Neural cell (in vitro differentiated cells): ENCODE results near the gene NTPCR.

Experiments used
- EP300 ChIP-seq: fragments of 450-650 bp; conservative IDR thresholded peaks from 2 replicates; pipeline ENCODE4 v1.6.1; 2014; ENCODE audit warnings: antibody characterized with exemption, mild to moderate bottlenecking, moderate library complexity; ENCODE audit not compliant: poor library complexity, severe bottlenecking
- EZH2 ChIP-seq: fragments of 200-600, 300-800 bp; shearing (Covaris generic), sonication (generic); IDR thresholded peaks from 2 replicates; pipeline ENCODE4 v1.6.1; 2014; ENCODE audit warnings: antibody characterized with exemption, low read length, borderline replicate concordance, mild to moderate bottlenecking; ENCODE audit not compliant: insufficient read depth, poor library complexity, severe bottlenecking
- MXI1 ChIP-seq: fragments of 450-650 bp; conservative IDR thresholded peaks from 2 replicates; pipeline ENCODE4 v1.6.1; 2014; ENCODE audit warnings: antibody characterized with exemption, mild to moderate bottlenecking; ENCODE audit not compliant: poor library complexity, severe bottlenecking
- POLR2AphosphoS5 ChIP-seq: IDR thresholded peaks from 2 replicates; pipeline ENCODE4 v1.6.1; 2012
- RAD21 ChIP-seq: fragments of 450-650 bp; conservative IDR thresholded peaks from 2 replicates; pipeline ENCODE4 v1.6.1; 2014; ENCODE audit warnings: antibody characterized with exemption, mild to moderate bottlenecking, moderate library complexity
- SMC3 ChIP-seq: fragments of 450-650 bp; conservative IDR thresholded peaks from 2 replicates; pipeline ENCODE4 v1.6.1; 2014; ENCODE audit warnings: antibody characterized with exemption, mild to moderate bottlenecking, moderate library complexity; ENCODE audit not compliant: poor library complexity
- TAF1 ChIP-seq: IDR thresholded peaks from 2 replicates; pipeline ENCODE4 v1.6.1; 2012; ENCODE audit warnings: low read depth
- TF ChIP-seq, protein P1 (sequence below): fragments of 450-650 bp; IDR thresholded peaks from 2 replicates; pipeline ENCODE4 v1.5.1; 2014; ENCODE audit warnings: antibody characterized with exemption, mild to moderate bottlenecking, moderate library complexity; ENCODE audit not compliant: poor library complexity, severe bottlenecking
- TF ChIP-seq, protein P2 (sequence below): IDR thresholded peaks from 2 replicates; pipeline ENCODE4 v1.6.1; 2012; ENCODE audit warnings: borderline replicate concordance

DNA sequence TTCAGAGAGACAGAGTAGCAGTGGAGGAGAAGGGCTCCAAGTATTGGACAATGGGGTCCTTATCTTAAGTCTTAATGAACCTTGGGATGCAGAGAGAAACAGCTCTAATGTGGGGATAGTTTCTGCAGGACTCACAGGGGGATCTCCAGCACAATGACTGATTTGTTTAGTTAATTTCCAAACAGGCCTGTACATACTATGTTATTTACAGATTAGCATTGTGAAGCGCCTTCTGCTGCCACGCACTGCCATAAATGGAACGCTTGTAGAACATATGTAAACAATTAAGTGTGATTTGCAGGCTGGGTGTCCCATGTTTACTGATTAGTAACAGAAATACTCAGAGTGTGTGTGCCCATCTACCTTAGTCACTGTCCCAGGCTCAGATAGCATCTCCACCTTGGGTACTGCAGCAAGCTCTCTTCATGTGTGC is 56.1 kb downstream of the NTPCR start:
- TF ChIP-seq, protein P1, sequence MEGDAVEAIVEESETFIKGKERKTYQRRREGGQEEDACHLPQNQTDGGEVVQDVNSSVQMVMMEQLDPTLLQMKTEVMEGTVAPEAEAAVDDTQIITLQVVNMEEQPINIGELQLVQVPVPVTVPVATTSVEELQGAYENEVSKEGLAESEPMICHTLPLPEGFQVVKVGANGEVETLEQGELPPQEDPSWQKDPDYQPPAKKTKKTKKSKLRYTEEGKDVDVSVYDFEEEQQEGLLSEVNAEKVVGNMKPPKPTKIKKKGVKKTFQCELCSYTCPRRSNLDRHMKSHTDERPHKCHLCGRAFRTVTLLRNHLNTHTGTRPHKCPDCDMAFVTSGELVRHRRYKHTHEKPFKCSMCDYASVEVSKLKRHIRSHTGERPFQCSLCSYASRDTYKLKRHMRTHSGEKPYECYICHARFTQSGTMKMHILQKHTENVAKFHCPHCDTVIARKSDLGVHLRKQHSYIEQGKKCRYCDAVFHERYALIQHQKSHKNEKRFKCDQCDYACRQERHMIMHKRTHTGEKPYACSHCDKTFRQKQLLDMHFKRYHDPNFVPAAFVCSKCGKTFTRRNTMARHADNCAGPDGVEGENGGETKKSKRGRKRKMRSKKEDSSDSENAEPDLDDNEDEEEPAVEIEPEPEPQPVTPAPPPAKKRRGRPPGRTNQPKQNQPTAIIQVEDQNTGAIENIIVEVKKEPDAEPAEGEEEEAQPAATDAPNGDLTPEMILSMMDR = no peak
- TF ChIP-seq, protein P2, sequence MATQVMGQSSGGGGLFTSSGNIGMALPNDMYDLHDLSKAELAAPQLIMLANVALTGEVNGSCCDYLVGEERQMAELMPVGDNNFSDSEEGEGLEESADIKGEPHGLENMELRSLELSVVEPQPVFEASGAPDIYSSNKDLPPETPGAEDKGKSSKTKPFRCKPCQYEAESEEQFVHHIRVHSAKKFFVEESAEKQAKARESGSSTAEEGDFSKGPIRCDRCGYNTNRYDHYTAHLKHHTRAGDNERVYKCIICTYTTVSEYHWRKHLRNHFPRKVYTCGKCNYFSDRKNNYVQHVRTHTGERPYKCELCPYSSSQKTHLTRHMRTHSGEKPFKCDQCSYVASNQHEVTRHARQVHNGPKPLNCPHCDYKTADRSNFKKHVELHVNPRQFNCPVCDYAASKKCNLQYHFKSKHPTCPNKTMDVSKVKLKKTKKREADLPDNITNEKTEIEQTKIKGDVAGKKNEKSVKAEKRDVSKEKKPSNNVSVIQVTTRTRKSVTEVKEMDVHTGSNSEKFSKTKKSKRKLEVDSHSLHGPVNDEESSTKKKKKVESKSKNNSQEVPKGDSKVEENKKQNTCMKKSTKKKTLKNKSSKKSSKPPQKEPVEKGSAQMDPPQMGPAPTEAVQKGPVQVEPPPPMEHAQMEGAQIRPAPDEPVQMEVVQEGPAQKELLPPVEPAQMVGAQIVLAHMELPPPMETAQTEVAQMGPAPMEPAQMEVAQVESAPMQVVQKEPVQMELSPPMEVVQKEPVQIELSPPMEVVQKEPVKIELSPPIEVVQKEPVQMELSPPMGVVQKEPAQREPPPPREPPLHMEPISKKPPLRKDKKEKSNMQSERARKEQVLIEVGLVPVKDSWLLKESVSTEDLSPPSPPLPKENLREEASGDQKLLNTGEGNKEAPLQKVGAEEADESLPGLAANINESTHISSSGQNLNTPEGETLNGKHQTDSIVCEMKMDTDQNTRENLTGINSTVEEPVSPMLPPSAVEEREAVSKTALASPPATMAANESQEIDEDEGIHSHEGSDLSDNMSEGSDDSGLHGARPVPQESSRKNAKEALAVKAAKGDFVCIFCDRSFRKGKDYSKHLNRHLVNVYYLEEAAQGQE = no peak
- TF ChIP-seq POLR2AphosphoS5 = no peak
- no peak for TF ChIP-seq MXI1
- no peak for TF ChIP-seq SMC3
- TF ChIP-seq EZH2 = no peak
- no peak for TF ChIP-seq EP300
- TF ChIP-seq TAF1 = no peak
- TF ChIP-seq RAD21 = no peak
